Measurements from ENCODE around the gene SLC7A4.

SLC7A4 gene

DNA sequence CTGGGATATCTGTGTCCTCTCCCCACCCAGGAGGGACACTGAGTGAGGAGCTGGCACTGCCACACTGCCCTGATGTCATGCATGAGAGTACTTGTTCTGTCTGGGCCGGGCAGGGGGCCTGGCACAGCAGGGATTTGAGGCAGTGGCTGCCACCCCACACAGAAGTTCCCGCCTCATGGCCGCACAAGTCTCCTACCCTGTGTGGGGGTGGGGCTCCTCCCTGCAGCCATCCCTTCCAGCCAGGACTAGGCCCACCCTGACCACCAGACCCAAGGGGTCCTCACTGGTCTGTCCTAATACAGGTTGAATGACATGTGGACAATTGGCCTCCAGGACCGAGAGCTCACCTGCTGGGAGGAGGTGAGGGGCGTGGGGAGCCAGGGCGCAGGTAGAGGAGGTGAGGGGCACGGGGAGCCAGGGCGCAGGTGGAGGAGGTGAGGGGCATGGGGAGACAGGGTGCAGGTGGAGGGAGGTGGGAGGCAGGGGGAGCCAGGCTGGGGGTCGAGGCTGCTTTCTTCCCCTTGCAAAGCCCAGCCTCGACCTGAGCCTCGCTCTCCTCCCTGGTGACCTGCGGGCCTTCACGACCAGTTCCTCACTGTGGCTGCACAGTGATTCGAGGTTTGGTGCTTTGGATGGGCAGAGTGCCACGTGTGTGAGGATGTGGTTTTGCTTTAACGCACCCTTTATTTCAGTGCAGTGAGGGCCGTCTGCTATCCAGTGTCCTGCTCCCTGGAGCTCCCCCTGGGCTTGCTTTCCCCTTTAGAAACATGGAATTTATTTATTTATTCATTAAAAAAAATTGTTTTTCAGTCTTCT lies 42.8 kb downstream of the SLC7A4 start:
- peak overlapping the region; percentile 32 for H3K27ac ChIP-seq
- ChIA-PET POLR2A (ENCODE audit: low non-redundant PET) (no interaction called here), CTCF (no interaction called here)
- no peak for DNase-seq (ENCODE audit: low spot score)
- no peak for TF ChIP-seq CTCF (conservative IDR thresholded peaks at IDR 0.05; ENCODE audit: low read depth)

GRCh38 chr22:20988573-20989322 lies 43.6 kb downstream of the SLC7A4 start:
- CTCF ChIA-PET = no interaction called here
- no peak for DNase-seq (ENCODE audit: low spot score)
- peak overlapping the region; percentile 32 for H3K27ac ChIP-seq
- POLR2A ChIA-PET (ENCODE audit: low non-redundant PET) = no interaction called here
- no peak for TF ChIP-seq CTCF (conservative IDR thresholded peaks at IDR 0.05; ENCODE audit: low read depth)

- POLR2A ChIA-PET (ENCODE audit: low non-redundant PET) = no interaction called here
- H3K27ac ChIP-seq = no peak overlapping the region
- no peak for TF ChIP-seq CTCF (conservative IDR thresholded peaks at IDR 0.05; ENCODE audit: low read depth)
- DNase-seq (ENCODE audit: low spot score) = no peak
- CTCF ChIA-PET = no interaction called here
Observed at GRCh38 chr22:20987375-20987774, 45.0 kb downstream of the SLC7A4 start.

DNA sequence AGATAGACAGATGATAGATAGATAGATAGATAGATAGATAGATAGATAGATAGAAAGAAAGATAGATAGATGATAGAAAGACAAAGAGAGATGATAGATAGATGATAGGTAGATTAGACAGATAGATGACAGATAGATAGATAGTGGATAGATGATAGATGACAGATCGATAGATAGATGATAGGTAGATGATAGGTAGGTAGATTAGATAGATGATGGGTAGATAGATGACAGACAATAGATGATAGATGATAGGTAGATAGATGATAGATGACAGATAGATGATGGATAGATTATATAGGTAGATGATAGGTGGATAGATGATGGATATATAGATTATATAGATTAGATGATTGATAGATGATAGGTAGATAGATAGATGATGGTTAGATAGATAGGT lies 46.0 kb downstream of the SLC7A4 start:
- H3K27ac ChIP-seq = no peak overlapping the region
- ChIA-PET CTCF (no interaction called here), POLR2A (ENCODE audit: low non-redundant PET) (no interaction called here)
- no peak for TF ChIP-seq CTCF (conservative IDR thresholded peaks at IDR 0.05; ENCODE audit: low read depth)
- DNase-seq (ENCODE audit: low spot score) = no peak

GRCh38 chr22:20985720-20986119 lies 46.6 kb downstream of the SLC7A4 start:
- ChIA-PET CTCF (interaction anchor here (0.5 kb wide), 1 partner anchor 202 kb away, joined by 3 read pairs; no protein-coding TSS in a partner anchor), POLR2A (ENCODE audit: low non-redundant PET) (no interaction called here)
- TF ChIP-seq CTCF (conservative IDR thresholded peaks at IDR 0.05; ENCODE audit: low read depth) = no peak
- no peak for DNase-seq (ENCODE audit: low spot score)
- no peak overlapping the region for H3K27ac ChIP-seq

DNA sequence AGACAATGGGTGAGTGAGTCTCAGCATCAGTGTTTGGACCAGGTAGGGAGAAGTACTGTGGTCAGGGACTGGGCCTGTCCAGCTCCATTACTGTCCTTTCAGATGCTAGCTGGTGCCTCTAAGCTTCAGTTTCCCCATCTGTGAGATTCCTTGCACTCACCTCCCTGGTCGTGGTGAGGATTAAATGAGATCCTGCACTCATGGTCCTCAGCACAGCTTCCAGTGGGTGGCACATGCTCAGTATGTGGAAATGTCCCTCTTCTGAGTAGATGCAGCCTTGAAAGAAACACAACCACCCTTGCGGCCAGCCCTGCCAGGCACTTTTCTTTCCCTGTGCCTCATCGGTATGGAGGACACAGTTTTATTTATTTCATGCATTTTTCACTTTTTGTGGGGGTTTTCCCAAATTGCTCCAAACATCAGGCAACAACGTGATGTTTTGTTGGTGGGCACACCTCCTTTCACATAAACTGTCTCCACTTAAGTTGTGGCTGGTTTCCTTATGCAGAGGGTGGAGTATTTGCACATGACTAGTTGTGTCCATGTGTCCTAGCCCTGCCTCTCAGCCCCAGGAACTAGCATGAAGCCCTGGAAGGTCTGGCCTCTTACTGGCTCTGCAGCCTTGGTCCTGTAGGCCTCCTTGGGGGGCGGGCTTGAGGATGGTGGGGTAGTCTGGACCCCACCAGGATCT lies 49.1 kb downstream of the SLC7A4 start:
- TF ChIP-seq CTCF (conservative IDR thresholded peaks at IDR 0.05; ENCODE audit: low read depth) = no peak
- DNase-seq (ENCODE audit: low spot score) = no peak
- CTCF ChIA-PET = no interaction called here
- POLR2A ChIA-PET (ENCODE audit: low non-redundant PET) = interaction anchor here (1.5 kb wide), 1 partner anchor 19 kb away, joined by 6 read pairs; the partner anchor contains the start of gene THAP7
- peak overlapping the region; percentile 85 for H3K27ac ChIP-seq
